Endothelial cell of umbilical vein (primary cell): Measurements from ENCODE around the gene CARD10. TPM values are rescaled to one million over a fixed set of nuclear protein-coding genes. Genes with fewer than 3 reads are reported as not detected.

Source experiments
- BruUV-seq: library from RNA; stranded (reverse); fragments of 400-500 nt; replicated peaks from 2 replicates; lab custom pipeline; 2021; lab: Mats Ljungman, UMichigan
- CTCF ChIA-PET: fragments of 300-600, 350-600 bp; sonication (Branson Sonifier 250); formaldehyde crosslinking; loops from one replicate; lab custom pipeline; 2021; ENCODE audit warnings: antibody characterized with exemption, inconsistent platforms; lab: Charles Lee
- POLR2A ChIA-PET: fragments of 300-600, 350-600 bp; sonication (Branson Sonifier 250); formaldehyde crosslinking; loops from one replicate; lab custom pipeline; 2021; ENCODE audit warnings: antibody characterized with exemption, inconsistent platforms; lab: Charles Lee
- DNase-seq: peaks from one replicate; pipeline ENCODE4 v3.0.0-alpha.2; 2011; ENCODE audit warnings: low read depth, low spot score
- FAIRE-seq: peaks from 2 replicates; lab custom pipeline; 2011; peaks lifted over from hg19 to GRCh38; lab: Jason Lieb, UNC
- H2AFZ ChIP-seq: 2 replicates; pipeline ENCODE4 v1.6.0; 2012; ENCODE audit warnings: low read depth, low read length, control low read depth, inconsistent platforms
- H3K27ac ChIP-seq: 2 replicates; pipeline ENCODE4 v1.5.1; 2011; ENCODE audit warnings: low read depth, mild to moderate bottlenecking, control low read depth, low read length, moderate library complexity; ENCODE audit not compliant: insufficient read depth
- H3K27me3 ChIP-seq, 2 experiments: 2 replicates each; pipeline versions ENCODE4 v1.6.0 to v1.6.1; 2011; ENCODE audit warnings: low read length in 2 of 2, mixed read lengths in 1 of 2; ENCODE audit not compliant: control insufficient read depth in 2 of 2, insufficient read depth in 2 of 2
- H3K36me3 ChIP-seq, 2 experiments: 2 replicates in 1 of 2; 3 replicates in 1 of 2; pipeline ENCODE4 v1.5.1; 2011; ENCODE audit warnings: low read length in 2 of 2, mild to moderate bottlenecking in 1 of 2, moderate library complexity in 1 of 2; ENCODE audit not compliant: control insufficient read depth in 2 of 2, insufficient read depth in 2 of 2; ENCODE audit errors: extremely low read depth in 1 of 2
- H3K4me1 ChIP-seq: 3 replicates; pipeline ENCODE4 v1.5.1; 2011; ENCODE audit warnings: mild to moderate bottlenecking, low read length; ENCODE audit not compliant: control insufficient read depth, insufficient read depth; ENCODE audit errors: extremely low read depth
- H3K4me2 ChIP-seq: 2 replicates; pipeline ENCODE4 v1.6.1; 2011; ENCODE audit warnings: low read length, control low read depth, mixed read lengths; ENCODE audit not compliant: insufficient read depth
- H3K4me3 ChIP-seq, 3 experiments: fragments of 200-600 bp in 1 of 3; sonication (generic), shearing (Covaris generic) in 1 of 3; replicated peaks in 1 of 3; 2 replicates each; pipeline ENCODE4 v1.5.1; 2011 to 2016; ENCODE audit warnings: control low read depth in 3 of 3, low read length in 3 of 3, mild to moderate bottlenecking in 2 of 3, inconsistent platforms in 1 of 3, low read depth in 1 of 3, moderate library complexity in 1 of 3; ENCODE audit not compliant: insufficient read depth in 1 of 3
- H3K79me2 ChIP-seq: 2 replicates; pipeline ENCODE4 v1.6.0; 2012; ENCODE audit warnings: low read length, inconsistent platforms; ENCODE audit not compliant: control insufficient read depth, insufficient read depth
- H3K9ac ChIP-seq: replicated peaks from 2 replicates; pipeline ENCODE3; 2011; ENCODE audit warnings: low read length, control low read depth; ENCODE audit not compliant: insufficient read depth; ENCODE audit errors: extremely low read depth
- H3K9me1 ChIP-seq: replicated peaks from 3 replicates; pipeline ENCODE4 v1.6.0; 2011; ENCODE audit warnings: mild to moderate bottlenecking, low read length; ENCODE audit not compliant: control insufficient read depth, insufficient read depth; ENCODE audit errors: extremely low read depth
- H3K9me3 ChIP-seq: replicated peaks from 2 replicates; pipeline ENCODE4 v1.5.1; 2012; ENCODE audit warnings: low read length, inconsistent platforms; ENCODE audit not compliant: control insufficient read depth, insufficient read depth
- H4K20me1 ChIP-seq: replicated peaks from 2 replicates; pipeline ENCODE3; 2011; ENCODE audit warnings: mild to moderate bottlenecking, low read length; ENCODE audit not compliant: control insufficient read depth, insufficient read depth; ENCODE audit errors: extremely low read depth
- EZH2 ChIP-seq: IDR thresholded peaks from 2 replicates; pipeline ENCODE4 v1.6.1; 2012; ENCODE audit warnings: borderline replicate concordance, low read depth, mild to moderate bottlenecking, moderate library complexity, low read length, inconsistent platforms; ENCODE audit not compliant: severe bottlenecking
- FOS ChIP-seq: IDR thresholded peaks from 2 replicates; pipeline ENCODE4 v1.6.1; 2011; ENCODE audit warnings: mild to moderate bottlenecking, low read length, moderate library complexity, borderline replicate concordance; ENCODE audit not compliant: insufficient read depth
- GATA2 ChIP-seq: IDR thresholded peaks from 2 replicates; pipeline ENCODE4 v1.7.0; 2011; ENCODE audit warnings: low read depth, mild to moderate bottlenecking, moderate library complexity, mixed read lengths, low read length; ENCODE audit not compliant: insufficient read length, insufficient read depth
- JUN ChIP-seq: IDR thresholded peaks from 2 replicates; pipeline ENCODE4 v1.6.1; 2011; ENCODE audit warnings: borderline replicate concordance, low read depth; ENCODE audit not compliant: insufficient read length, insufficient read depth
- MAX ChIP-seq: IDR thresholded peaks from 2 replicates; pipeline ENCODE4 v1.6.1; 2011; ENCODE audit not compliant: insufficient read depth, insufficient read length
- MYC ChIP-seq: IDR thresholded peaks from one replicate; pipeline ENCODE4 v1.6.1; 2011; ENCODE audit warnings: mild to moderate bottlenecking, low read depth, low read length
- POLR2A ChIP-seq: IDR thresholded peaks from 2 replicates; pipeline ENCODE4 v1.6.1; 2012; ENCODE audit warnings: low read depth, mild to moderate bottlenecking, control low read depth, low read length
- POLR2AphosphoS5 ChIP-seq: IDR thresholded peaks from 2 replicates; pipeline ENCODE4 v1.6.1; 2012; ENCODE audit warnings: low read depth, mild to moderate bottlenecking, control low read depth, low read length, moderate library complexity; ENCODE audit not compliant: insufficient read depth
- dilution Hi-C: fragments of 300-500 bp; cut with MboI; formaldehyde crosslinking; loops from one replicate; pipeline ENCODE4 v1.15.0; 2019; ENCODE audit warnings: low sequenced_read_pairs; ENCODE audit not compliant: extremely low pct_ligation_motif_present
- intact Hi-C: fragments of 100-400 bp; cut with micrococcal nuclease; formaldehyde crosslinking; loops from one replicate; pipeline ENCODE4 v1.10.0; 2022
- polyA plus RNA-seq, 4 experiments: library from polyadenylated mRNA; depleted of rRNA in 3 of 4; stranded (reverse) in 3 of 4; unstranded in 1 of 4; fragments of >200 nt; gene quantifications; 2 replicates each; pipeline versions ENCODE4 v1.2.1 to v1.2.3, GENCODE V29; 2011 to 2012; ENCODE audit warnings: missing spikeins in 1 of 4
- total RNA-seq: library from RNA; stranded (reverse); gene quantifications from 2 replicates; pipeline ENCODE4 v1.2.3, GENCODE V29; 2021
- TF ChIP-seq, protein P1 (sequence below), 2 donors: IDR thresholded peaks; 1 replicate in 1 of 2; 2 replicates in 1 of 2; pipeline ENCODE4 v1.5.1; 2011; ENCODE audit warnings: low read length in 2 of 2, mild to moderate bottlenecking in 2 of 2, moderate library complexity in 2 of 2, control low read depth in 1 of 2, inconsistent platforms in 1 of 2, low read depth in 1 of 2; ENCODE audit not compliant: insufficient read depth in 1 of 2; ENCODE audit errors: extremely low read depth in 1 of 2

Gene CARD10
- total and polyA plus RNA-seq, 2 donors (not counting 3 experiments of a cell fraction or from before 2014, with no cell fraction given), result 36.1 to 39.5 TPM

DNA sequence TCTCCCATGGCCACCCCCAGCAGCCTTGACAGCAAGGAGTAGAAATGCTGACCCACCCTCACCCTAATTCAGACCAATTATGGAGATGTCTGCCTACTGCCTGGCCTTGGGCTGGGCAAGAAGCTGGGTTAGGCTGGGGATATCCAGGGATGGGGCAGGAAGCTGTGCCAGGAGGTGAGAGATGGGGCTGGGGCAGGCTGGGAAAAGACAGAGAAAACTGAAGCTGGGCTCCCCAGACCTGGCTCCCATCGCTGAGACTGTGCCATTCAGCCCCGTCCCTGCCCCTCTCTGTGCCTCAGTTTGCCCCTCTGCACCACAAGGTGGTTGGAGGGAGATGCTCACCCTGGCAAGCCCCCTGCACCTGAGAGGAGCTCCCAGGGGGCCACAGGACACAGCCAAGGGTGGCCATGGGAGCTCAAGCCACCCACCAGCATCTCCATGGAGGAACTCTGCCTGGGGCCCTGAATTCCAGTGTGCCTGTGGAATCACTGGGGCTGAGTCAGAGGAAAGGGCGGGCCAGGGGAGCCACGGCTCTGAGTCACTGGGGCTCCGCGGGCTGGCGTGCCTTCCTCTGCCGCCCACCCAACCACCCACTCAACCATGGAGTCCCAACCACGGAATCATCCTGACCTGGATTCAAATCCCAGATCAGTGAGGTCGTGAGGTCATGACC is 6.0 kb upstream of the CARD10 start:
- POLR2A ChIA-PET, result interaction anchor here (0.6 kb wide), 1 partner anchor 67 kb away, joined by 5 read pairs; no protein-coding TSS in a partner anchor
- dilution Hi-C loops, result no loop called here

More for the DNA sequence above, 6.0 kb upstream of the CARD10 start:
- Histone ChIP-seq H3K9me1 (no peaks in the 10 kb centered on the region), H3K36me3 (no peaks in the 10 kb centered on the region), H3K9me3 (no peaks in the 10 kb centered on the region), H2AFZ (peak overlapping the region; percentile 52), H3K4me3 (peak overlapping the region in 1 of 3 experiments; percentile 0), H3K9ac (no peak overlapping the region), H3K27me3 (no peaks in the 10 kb centered on the region), H4K20me1 (no peaks in the 10 kb centered on the region), H3K79me2 (no peaks in the 10 kb centered on the region), H3K4me2 (peak overlapping the region; percentile 12), H3K4me1 (peaks cover 13% of the 10 kb centered on the region), H3K27ac (peak overlapping the region; percentile 49)
- DNase-seq, result peak; percentile 76
- FAIRE-seq, result peak; percentile 84
- intact Hi-C loops, result no loop called here
- TF ChIP-seq GATA2 (no peak), JUN (peak; percentile 48), FOS (peak; percentile 99), MYC (no peak), POLR2AphosphoS5 (peak; percentile 72), MAX (no peak), POLR2A (peak; percentile 55), EZH2 (no peak)
- TF ChIP-seq, protein P1, sequence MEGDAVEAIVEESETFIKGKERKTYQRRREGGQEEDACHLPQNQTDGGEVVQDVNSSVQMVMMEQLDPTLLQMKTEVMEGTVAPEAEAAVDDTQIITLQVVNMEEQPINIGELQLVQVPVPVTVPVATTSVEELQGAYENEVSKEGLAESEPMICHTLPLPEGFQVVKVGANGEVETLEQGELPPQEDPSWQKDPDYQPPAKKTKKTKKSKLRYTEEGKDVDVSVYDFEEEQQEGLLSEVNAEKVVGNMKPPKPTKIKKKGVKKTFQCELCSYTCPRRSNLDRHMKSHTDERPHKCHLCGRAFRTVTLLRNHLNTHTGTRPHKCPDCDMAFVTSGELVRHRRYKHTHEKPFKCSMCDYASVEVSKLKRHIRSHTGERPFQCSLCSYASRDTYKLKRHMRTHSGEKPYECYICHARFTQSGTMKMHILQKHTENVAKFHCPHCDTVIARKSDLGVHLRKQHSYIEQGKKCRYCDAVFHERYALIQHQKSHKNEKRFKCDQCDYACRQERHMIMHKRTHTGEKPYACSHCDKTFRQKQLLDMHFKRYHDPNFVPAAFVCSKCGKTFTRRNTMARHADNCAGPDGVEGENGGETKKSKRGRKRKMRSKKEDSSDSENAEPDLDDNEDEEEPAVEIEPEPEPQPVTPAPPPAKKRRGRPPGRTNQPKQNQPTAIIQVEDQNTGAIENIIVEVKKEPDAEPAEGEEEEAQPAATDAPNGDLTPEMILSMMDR (IDR thresholded peaks at IDR 0.05; ENCODE audit: extremely low read depth in 1 of 2, insufficient read depth in 1 of 2, low read depth in 1 of 2, low read length in 2 of 2), result no peak
- CTCF ChIA-PET, result interaction anchor here (0.9 to 1.5 kb wide), 2 partner anchors 27 to 67 kb away, joined by 3 to 5 read pairs; no protein-coding TSS in a partner anchor
- BruUV-seq, result TSS peak; percentile 25
